HG02623 (cell line): ENCODE results near the gene EOLA1.
"Not testable (repeated sequence)": the region's sequence is repeated elsewhere in the genome, so short reads cannot be mapped to it uniquely, and the experiment has no call there.

Experiments
- ATAC-seq: cut with Tn5 transposase; IDR thresholded peaks from one replicate; pipeline ENCODE4 v1.9.1; 2021; ENCODE audit warnings: moderate library complexity; ENCODE audit not compliant: unreplicated experiment

The EOLA1 gene

GRCh38 chrX:149541521-149542047, 772 bp downstream of the EOLA1 start:
- no peak for ATAC-seq

- not testable (repeated sequence) for ATAC-seq
Measured at GRCh38 chrX:149545545-149546543, 5.0 kb downstream of the EOLA1 start.

GRCh38 chrX:149546962-149547361, 6.2 kb downstream of the EOLA1 start:
- not testable (repeated sequence) for ATAC-seq

DNA sequence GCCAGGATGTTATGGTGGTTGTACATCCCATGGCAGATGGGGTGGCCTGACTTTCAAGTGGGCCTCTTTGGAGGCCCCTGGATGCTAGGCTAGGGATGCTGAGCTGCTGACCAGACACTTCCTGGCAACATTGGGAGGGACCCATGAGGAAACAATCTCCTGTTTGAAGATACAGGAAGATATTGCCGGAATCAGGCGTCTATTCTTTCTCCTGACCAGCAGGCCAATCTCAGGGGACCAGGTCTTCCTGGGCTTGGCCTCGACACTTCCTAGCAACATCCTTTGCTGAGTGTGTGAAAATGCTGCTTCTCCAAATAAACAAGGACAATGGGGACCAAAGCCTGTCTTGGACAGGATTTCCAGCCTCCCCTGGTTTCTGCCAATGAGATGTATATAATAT, 7.0 kb downstream of the EOLA1 start:
- not testable (repeated sequence) for ATAC-seq

GRCh38 chrX:149549701-149550100, 8.9 kb downstream of the EOLA1 start, which contains the start of gene HSFX3:
TSS of gene HSFX3 (minus strand) at chrX:149549924. CDS start at chrX:149549852, 72 bp downstream.
- not testable (repeated sequence) for ATAC-seq

- ATAC-seq = not testable (repeated sequence)
Measured at GRCh38 chrX:149550454-149550853, 9.6 kb downstream of the EOLA1 start.

GRCh38 chrX:149551245-149551938, 10.6 kb downstream of the EOLA1 start:
- ATAC-seq = not testable (repeated sequence)

DNA sequence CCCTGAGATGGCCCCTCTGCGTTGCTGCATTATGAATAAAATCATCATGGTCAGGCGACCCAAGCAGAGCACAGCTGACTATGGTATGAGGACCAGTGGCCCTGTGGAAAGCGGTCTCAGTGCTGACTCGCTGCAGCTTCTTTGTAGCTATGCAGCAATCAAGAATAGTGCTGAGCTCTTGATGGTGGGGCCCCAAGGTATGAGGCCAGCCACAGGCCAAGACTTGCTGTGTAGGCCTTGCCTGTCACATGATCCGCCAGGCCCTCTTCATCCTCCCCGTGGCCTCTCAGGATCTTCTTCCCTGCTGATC, 11.1 kb downstream of the EOLA1 start:
- not testable (repeated sequence) for ATAC-seq

- ATAC-seq = not testable (repeated sequence)
Measured at GRCh38 chrX:149555251-149555650, 14.4 kb downstream of the EOLA1 start.

DNA sequence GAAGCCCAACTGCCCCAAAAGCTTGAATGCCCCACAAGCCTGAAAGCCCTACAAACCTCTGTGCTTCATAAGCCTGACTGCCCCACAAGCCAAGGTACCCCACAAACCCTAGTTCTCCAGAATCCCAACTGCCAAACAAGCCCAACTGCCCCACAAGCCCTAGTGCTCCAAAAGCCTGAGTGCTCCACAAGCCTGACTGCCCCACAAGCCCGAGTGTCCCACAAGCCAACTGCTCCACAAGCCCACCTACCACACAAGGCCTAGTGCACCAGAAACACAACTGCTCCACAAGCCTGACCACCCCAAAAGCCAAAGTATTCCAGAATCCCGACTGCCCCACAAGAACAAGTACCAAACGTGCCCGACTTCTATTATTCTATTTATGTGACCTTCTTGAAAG, 22.5 kb downstream of the EOLA1 start:
- ATAC-seq = no peak

DNA sequence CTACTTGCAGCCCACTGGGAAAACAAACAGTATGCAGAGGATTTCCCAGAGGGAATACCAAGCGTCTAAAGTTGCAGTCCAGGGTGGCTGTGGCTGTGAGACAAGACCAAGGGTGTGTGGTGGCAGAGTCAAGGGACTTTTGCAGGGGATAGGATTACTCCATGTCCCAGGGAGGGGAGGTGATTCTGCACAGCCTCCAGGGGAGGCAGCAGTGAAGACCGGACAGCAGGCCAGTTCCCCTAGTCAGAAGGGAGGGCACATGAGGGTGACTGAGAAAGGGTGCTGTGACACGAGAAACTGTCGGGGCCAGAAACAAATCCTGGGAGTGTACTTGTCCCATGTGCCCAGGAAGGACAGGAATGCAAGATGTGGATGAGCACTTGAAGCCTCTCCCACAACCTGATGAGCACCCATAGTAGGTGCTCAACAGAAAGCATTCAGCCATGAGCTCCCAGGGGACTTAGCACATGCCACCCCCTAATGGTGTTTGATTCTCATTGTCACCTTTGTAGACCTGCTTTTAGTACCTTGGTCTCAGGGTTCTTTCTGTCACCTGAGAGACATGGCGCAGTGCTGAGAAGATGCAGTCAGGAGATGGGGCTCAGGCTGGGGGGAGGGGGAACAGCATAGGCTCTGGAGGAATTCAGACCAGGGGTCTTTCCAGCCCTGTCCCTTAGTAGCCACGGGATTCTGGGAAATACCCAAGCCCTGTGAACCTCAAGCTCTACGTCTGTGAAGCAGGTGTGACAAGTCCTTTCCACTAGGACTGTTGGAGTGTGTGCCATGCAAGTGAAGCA, 27.0 kb downstream of the EOLA1 start:
- ATAC-seq = no peak

GRCh38 chrX:149568701-149569296, 28.0 kb downstream of the EOLA1 start:
- ATAC-seq = no peak

DNA sequence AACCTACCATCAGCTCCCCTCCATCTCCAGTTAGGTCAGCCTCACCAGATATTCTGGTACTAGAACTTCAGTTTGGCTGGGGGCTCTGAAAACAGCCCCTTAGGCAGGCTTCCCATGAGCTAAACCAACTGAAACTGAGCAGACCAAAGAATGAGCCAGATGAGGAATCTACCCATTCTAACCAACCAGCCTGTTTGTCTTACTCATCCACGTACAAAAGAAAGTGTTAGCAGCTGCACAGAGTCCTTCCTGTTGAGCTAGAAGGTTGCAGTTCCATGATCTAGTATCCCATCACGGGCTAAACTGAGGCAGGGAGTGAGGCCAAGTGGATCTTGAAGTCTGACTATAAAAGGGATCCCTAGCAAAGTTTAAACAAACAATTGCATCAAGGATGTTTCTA, 29.0 kb downstream of the EOLA1 start:
- no peak for ATAC-seq

DNA sequence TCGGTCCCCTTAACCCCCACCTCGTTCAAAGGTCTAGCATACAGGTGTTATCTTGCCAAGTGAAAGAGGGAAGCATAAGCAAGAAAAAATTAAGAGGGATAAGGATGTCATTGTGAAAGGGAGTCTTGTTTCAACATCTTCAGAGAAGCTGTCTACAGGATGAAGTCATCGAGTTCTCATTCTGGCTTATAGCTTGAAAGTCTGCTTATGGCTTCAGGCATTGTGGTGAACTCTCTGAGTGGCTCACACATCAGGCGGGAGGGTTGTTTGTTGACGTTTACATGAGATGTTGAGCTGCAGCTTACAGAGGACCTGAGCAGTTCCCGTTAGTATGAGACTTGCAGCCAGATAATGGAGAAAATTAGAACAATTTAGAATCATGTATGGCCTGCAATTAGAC, 29.9 kb downstream of the EOLA1 start:
- no peak for ATAC-seq

- ATAC-seq = no peak
Measured at GRCh38 chrX:149571770-149572169, 31.0 kb downstream of the EOLA1 start.

DNA sequence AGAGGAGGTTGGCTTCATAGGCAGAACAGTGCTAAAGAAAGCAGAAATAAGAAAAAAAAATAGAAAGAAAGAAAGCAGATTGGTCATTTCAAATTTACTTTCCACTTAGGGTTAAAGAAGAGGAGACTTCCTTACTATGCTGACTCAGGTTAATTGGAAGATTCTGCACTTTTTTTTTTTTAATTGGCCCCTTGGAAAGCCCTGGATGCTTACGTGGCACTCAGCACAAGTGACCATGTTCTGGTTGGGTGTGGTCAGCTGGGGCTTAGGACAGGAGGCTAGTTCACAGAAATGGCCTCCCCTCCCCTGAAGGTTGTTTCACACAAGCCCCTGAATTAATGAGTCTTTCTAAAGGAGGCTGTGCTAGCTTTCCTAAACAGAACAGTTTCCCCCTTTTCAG, 31.9 kb downstream of the EOLA1 start:
- ATAC-seq = no peak

GRCh38 chrX:149573456-149573855, 32.6 kb downstream of the EOLA1 start:
- ATAC-seq = peak; percentile 100

DNA sequence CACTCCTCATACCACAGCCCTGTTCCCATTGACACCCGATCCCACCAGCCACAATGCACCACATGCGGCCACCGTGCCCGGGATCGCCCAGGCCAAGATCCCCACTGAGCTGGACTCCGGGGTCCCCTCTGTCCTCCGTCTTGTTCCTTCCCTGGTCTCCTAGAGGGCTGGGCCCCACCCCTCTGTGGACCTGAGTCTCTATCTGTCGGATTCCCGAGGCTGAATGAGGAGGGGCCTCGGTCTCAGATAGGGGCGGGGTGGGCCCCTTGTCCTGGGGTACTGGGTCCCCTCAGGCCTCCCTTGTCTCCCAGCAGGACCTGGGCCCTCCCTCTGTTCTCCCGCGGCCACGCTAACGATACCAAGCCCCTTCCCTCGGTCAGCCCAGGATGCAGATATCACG, 44.8 kb downstream of the EOLA1 start:
- ATAC-seq = not testable (repeated sequence)

DNA sequence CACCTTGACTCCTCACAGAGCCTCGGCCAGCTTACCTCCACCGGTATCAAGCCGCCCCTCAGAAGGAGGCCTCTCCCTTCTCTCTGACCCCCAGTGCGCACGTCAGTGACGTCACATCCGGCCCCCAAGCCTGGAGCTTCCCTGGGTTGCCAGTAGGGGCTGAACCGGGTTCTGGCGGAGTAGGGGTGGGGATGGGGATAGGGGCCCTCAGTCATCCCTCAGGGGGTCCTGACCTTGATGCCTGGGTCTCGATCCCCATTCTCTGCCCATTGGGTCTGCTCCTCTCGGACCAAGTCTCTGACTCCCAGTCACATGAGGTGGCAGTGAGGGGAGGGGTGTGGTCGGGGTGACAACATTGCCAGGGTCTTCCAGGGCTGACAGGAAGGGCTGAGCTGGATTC, 46.5 kb downstream of the EOLA1 start, which contains the start of gene MAGEA9B:
MAGEA9B (minus strand) TSS at position 101 of the 400 bp plus-strand sequence. CDS start 4,280 bp downstream, outside the sequence.
- ATAC-seq = not testable (repeated sequence)

DNA sequence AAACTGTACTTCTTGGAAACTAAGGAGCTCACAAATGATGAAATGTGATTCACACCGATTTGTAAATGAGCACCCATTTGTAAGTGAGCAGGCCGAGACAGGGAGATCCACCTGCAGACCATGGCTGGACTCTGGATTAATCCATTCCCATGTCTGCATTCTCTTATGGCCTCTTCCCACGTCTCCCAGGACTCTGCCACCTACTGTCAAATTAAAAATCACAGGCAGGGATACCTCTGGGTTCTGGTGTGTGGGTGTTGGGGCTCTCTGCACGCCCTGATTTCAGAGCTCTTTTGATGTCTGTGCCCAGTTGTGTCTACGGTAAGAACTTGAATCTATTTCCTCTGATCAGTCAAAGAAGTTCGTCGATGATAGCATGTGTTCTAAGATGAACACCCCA, 50.2 kb downstream of the EOLA1 start:
- not testable (repeated sequence) for ATAC-seq
